ENCODE results near the gene CDCP1.
A peak's percentile ranks its signal among the peaks of the same experiment; 100 is the strongest.

The CDCP1 gene

GRCh38 chr3:45037720-45038455 is 108.3 kb downstream of the CDCP1 start:
- Histone ChIP-seq H3K27ac (ENCODE audit: low read length) (no peak overlapping the region), H3K4me3 (ENCODE audit: low read depth in 1 of 2, low read length in 2 of 2) (no peak overlapping the region), H3K27me3 (ENCODE audit: low read depth, low read length) (peaks cover 5% of the 10 kb centered on the region), H3K9me3 (ENCODE audit: control insufficient read depth in 1 of 2, low read length in 2 of 2) (no peaks in the 10 kb centered on the region), H3K4me1 (ENCODE audit: control insufficient read depth in 1 of 2, insufficient read depth in 2 of 2, low read length in 2 of 2) (peaks cover 14 to 30% of the 10 kb centered on the region in 2 donors), H3K36me3 (ENCODE audit: control insufficient read depth in 1 of 2, insufficient read depth in 2 of 2, low read length in 2 of 2) (no peaks in the 10 kb centered on the region)

DNA sequence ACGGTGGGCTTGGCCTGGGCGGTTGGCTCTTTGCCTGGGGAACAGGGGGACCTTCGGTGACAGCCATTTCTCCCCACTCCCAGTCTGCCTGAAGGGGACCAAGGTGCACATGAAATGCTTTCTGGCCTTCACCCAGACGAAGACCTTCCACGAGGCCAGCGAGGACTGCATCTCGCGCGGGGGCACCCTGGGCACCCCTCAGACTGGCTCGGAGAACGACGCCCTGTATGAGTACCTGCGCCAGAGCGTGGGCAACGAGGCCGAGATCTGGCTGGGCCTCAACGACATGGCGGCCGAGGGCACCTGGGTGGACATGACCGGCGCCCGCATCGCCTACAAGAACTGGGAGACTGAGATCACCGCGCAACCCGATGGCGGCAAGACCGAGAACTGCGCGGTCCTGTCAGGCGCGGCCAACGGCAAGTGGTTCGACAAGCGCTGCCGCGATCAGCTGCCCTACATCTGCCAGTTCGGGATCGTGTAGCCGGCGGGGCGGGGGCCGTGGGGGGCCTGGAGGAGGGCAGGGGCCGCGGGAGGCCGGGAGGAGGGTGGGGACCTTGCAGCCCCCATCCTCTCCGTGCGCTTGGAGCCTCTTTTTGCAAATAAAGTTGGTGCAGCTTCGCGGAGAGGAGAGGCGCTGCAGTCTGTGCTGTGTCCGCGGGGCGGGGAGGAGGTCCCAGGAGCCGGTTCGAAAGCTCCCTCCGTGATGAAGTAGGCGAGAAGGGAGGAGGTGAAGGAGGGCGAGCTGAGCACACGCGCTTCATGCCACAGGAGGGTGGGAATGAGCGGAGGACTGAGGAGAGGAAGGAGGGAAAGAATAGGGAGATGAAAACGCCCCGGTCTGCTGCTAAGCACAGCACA is 110.5 kb downstream of the CDCP1 start:
- Histone ChIP-seq H3K4me3 (ENCODE audit: low read depth in 1 of 2, low read length in 2 of 2) (peak overlapping the region; percentile 46 to 53), H3K9me3 (ENCODE audit: control insufficient read depth in 1 of 2, low read length in 2 of 2) (no peaks in the 10 kb centered on the region), H3K4me1 (ENCODE audit: control insufficient read depth in 1 of 2, insufficient read depth in 2 of 2, low read length in 2 of 2) (peaks cover 14 to 30% of the 10 kb centered on the region in 2 donors), H3K27me3 (ENCODE audit: low read depth, low read length) (peaks cover 5% of the 10 kb centered on the region), H3K36me3 (ENCODE audit: control insufficient read depth in 1 of 2, insufficient read depth in 2 of 2, low read length in 2 of 2) (no peaks in the 10 kb centered on the region), H3K27ac (ENCODE audit: low read length) (peak overlapping the region; percentile 34)

DNA sequence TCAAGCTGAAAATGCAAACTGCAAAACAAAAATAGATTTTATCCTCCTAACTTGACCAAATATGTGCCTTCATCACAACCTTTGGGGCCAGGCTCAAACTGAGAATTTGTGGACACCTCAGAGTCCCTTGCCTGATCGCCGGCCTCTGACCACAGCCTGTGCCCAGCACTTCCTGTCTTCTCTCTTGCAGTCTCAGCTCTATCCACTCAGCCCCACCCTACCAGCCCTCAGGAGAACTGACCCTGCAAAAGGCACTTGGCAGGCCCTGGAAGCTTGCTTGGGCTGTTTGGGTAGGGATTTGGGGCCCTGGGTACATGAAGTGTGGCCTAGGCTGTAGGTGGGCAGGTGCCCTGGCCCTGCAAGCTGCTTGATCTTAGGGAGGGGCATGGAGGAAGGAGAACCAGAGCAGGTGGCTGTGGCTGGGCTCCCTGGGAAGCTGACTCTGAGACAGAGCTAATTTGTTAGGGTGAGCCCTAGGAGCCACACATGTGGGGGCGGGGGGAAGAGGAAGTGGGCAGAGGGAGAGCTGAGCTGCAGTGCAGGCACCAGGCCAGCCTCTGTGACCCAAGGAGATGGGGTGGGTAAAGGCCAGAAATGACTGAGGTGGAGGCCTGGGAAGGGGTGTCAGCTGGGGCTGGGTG is 111.4 kb downstream of the CDCP1 start:
- Histone ChIP-seq H3K27ac (ENCODE audit: low read length) (no peak overlapping the region), H3K4me3 (ENCODE audit: low read depth in 1 of 2, low read length in 2 of 2) (peak overlapping the region in 1 of 2 donors; percentile 2), H3K9me3 (ENCODE audit: control insufficient read depth in 1 of 2, low read length in 2 of 2) (no peaks in the 10 kb centered on the region), H3K4me1 (ENCODE audit: control insufficient read depth in 1 of 2, insufficient read depth in 2 of 2, low read length in 2 of 2) (peaks cover 14 to 30% of the 10 kb centered on the region in 2 donors), H3K27me3 (ENCODE audit: low read depth, low read length) (peaks cover 5% of the 10 kb centered on the region), H3K36me3 (ENCODE audit: control insufficient read depth in 1 of 2, insufficient read depth in 2 of 2, low read length in 2 of 2) (no peaks in the 10 kb centered on the region)

- Histone ChIP-seq H3K4me3 (ENCODE audit: low read depth in 1 of 2, low read length in 2 of 2) (no peak overlapping the region), H3K9me3 (ENCODE audit: control insufficient read depth in 1 of 2, low read length in 2 of 2) (no peaks in the 10 kb centered on the region), H3K27me3 (ENCODE audit: low read depth, low read length) (peaks cover 5% of the 10 kb centered on the region), H3K36me3 (ENCODE audit: control insufficient read depth in 1 of 2, insufficient read depth in 2 of 2, low read length in 2 of 2) (no peaks in the 10 kb centered on the region), H3K27ac (ENCODE audit: low read length) (peak overlapping the region; percentile 36), H3K4me1 (ENCODE audit: control insufficient read depth in 1 of 2, insufficient read depth in 2 of 2, low read length in 2 of 2) (peaks cover 14 to 30% of the 10 kb centered on the region in 2 donors)
Observed at GRCh38 chr3:45033791-45034190, 112.4 kb downstream of the CDCP1 start.

Measured in muscle layer of duodenum (tissue), 2 donors.